GM23248 (cell line): Measurements from ENCODE around the gene TAC3. TPM values are rescaled to one million over a fixed set of nuclear protein-coding genes. Genes with fewer than 3 reads are reported as not detected.

Experiments used
- DNase-seq: peaks from one replicate; pipeline ENCODE4 v3.0.0-alpha.2; 2015
- H2AFZ ChIP-seq: fragments of 200-600 bp; sonication (generic); 2 replicates; pipeline ENCODE4 v1.6.1; 2016; ENCODE audit warnings: antibody characterized with exemption
- H3F3A ChIP-seq: fragments of 200-600 bp; sonication (generic); 2 replicates; pipeline ENCODE4 v1.6.1; 2016; ENCODE audit warnings: mild to moderate bottlenecking, antibody characterized with exemption, mixed run types; ENCODE audit not compliant: insufficient read depth
- H3K27ac ChIP-seq: fragments of 200-600 bp; sonication (generic); 2 replicates; pipeline ENCODE4 v1.5.1; 2016; ENCODE audit warnings: mild to moderate bottlenecking
- H3K27me3 ChIP-seq: fragments of 200-600 bp; sonication (generic); replicated peaks from 2 replicates; pipeline ENCODE4 v1.6.1; 2016; ENCODE audit warnings: mild to moderate bottlenecking; ENCODE audit not compliant: insufficient read depth
- H3K36me3 ChIP-seq: fragments of 200-600 bp; sonication (generic); 2 replicates; pipeline ENCODE4 v1.6.1; 2016; ENCODE audit warnings: low read depth, mild to moderate bottlenecking
- H3K4me1 ChIP-seq: fragments of 200-600 bp; sonication (generic); 2 replicates; pipeline ENCODE4 v1.6.1; 2016; ENCODE audit warnings: mild to moderate bottlenecking; ENCODE audit not compliant: insufficient read depth
- H3K4me2 ChIP-seq: fragments of 200-600 bp; sonication (generic); one replicate; pipeline ENCODE4 v1.6.1; 2016; ENCODE audit warnings: mild to moderate bottlenecking; ENCODE audit not compliant: unreplicated experiment
- H3K4me3 ChIP-seq: fragments of 200-600 bp; sonication (generic); 2 replicates; pipeline ENCODE4 v1.5.1; 2016; ENCODE audit warnings: mild to moderate bottlenecking
- H3K79me2 ChIP-seq: fragments of 200-600 bp; sonication (generic); 2 replicates; pipeline ENCODE4 v1.6.1; 2016; ENCODE audit warnings: mild to moderate bottlenecking; ENCODE audit not compliant: insufficient read depth
- H3K9ac ChIP-seq: fragments of 200-600 bp; sonication (generic); 2 replicates; pipeline ENCODE4 v1.6.1; 2016; ENCODE audit warnings: mild to moderate bottlenecking
- H3K9me2 ChIP-seq: fragments of 200-600 bp; sonication (generic); 2 replicates; pipeline ENCODE4 v1.6.1; 2016; ENCODE audit warnings: mixed run types, mild to moderate bottlenecking, moderate library complexity; ENCODE audit not compliant: insufficient read depth
- H3K9me3 ChIP-seq: fragments of 200-600 bp; sonication (generic); one replicate; pipeline ENCODE4 v1.6.1; 2017; ENCODE audit warnings: low read depth
- H4K20me1 ChIP-seq: fragments of 200-600 bp; sonication (generic); 2 replicates; pipeline ENCODE4 v1.6.0; 2016; ENCODE audit not compliant: insufficient read depth
- EZH2 ChIP-seq: fragments of 200-600 bp; sonication (generic); IDR thresholded peaks from 2 replicates; pipeline ENCODE4 v1.6.1; 2018; ENCODE audit warnings: antibody characterized with exemption, mild to moderate bottlenecking; ENCODE audit not compliant: insufficient read depth, poor library complexity, severe bottlenecking
- EZH2phosphoT487 ChIP-seq: fragments of 200-600 bp; sonication (generic); IDR thresholded peaks from 2 replicates; pipeline ENCODE4 v1.6.1; 2018; ENCODE audit warnings: antibody characterized with exemption, moderate library complexity, mild to moderate bottlenecking, low read depth; ENCODE audit not compliant: insufficient read depth
- WGBS, 2 experiments: methylation state at CpG; one replicate each; pipeline ENCODE4 v1.1.6; 2015 to 2017; ENCODE audit warnings: low lambda C conversion rate in 2 of 2, low coverage in 1 of 2; ENCODE audit errors: missing lambda C conversion rate in 2 of 2; 5-methylcytosine and 5-hydroxymethylcytosine counted together
- in situ Hi-C: fragments of 300-500 bp; cut with MboI; formaldehyde crosslinking; loops from 2 replicates; pipeline ENCODE4 v1.15.0; 2020
- polyA plus RNA-seq: library from polyadenylated mRNA; unstranded; fragments of >200 nt; fragmentation: Nextera tagmentation; extraction: Ambion mirVana; gene quantifications from 2 replicates; pipeline ENCODE4 v1.2.1, GENCODE V29; 2016
- total RNA-seq: library from RNA; depleted of rRNA; stranded (reverse); fragments of >200 nt; shearing (Covaris generic); gene quantifications from 2 replicates; pipeline ENCODE4 v1.2.3, GENCODE V29; 2014

The TAC3 gene
- total and polyA plus RNA-seq, 2 experiments from 2014 or later = not detected

GRCh38 chr12:56993346-56993745 is 23.0 kb downstream of the TAC3 start:
- in situ Hi-C loops = no loop called here
- TF ChIP-seq EZH2phosphoT487 (no peak), EZH2 (no peak)

DNA sequence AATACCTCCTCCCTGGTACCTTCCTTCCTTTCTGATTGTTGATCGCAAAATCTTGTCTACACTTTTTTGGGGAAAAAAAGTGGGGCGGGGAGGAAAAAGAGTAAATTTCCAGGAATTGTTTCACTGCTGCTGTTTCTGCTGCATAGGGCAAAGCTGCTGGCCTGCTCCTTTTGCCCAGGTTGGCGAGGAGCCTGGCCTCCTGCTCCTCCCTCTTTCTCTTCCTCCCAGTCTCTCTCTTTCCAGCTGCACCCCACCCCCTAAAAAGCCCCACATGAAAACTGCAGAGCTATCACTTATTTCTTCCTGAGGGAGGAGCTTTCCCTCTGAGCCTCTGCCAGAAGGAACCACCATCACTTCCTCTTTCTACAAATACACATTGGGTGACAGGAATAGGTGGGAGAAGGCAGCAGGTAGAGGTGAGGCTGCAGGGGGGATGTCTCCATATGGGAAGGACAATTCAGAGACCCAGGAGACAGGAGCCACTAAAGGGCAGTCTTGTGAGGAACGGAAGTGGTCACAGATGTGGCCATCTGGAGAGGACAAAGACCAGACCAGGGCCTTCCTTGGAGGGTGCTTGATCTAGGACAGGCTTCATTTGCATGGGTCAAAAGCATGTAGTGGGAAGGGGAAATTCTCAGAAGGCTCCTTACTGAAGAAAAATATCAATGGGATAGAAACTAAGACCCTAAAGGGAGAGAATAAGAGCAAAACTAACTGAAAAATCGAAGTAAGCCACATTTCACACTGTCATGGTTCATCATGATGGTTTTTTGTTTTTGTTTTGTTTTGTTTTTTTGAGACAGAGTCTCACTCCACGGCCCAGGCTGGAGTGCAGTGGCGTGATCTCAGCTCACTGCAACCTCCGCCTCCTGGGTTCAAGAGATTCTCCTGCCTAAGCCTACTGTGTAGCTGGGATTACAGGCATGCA is 24.7 kb downstream of the TAC3 start:
- H4K20me1 ChIP-seq = no peaks in the 10 kb centered on the region
- no peaks in the 10 kb centered on the region for H3K9me2 ChIP-seq
- no peaks in the 10 kb centered on the region for H3K4me1 ChIP-seq
- H3F3A ChIP-seq = no peaks in the 10 kb centered on the region
- no peaks in the 10 kb centered on the region for H3K79me2 ChIP-seq
- DNase-seq = no peak
- no peak overlapping the region for H3K9ac ChIP-seq
- H3K9me3 ChIP-seq = no peaks in the 10 kb centered on the region
- in situ Hi-C loops = no loop called here
- H3K4me3 ChIP-seq = no peak overlapping the region
- TF ChIP-seq EZH2phosphoT487 (no peak), EZH2 (no peak)
- H3K27ac ChIP-seq = no peak overlapping the region
- H3K36me3 ChIP-seq = no peaks in the 10 kb centered on the region
- no peak overlapping the region for H2AFZ ChIP-seq
- WGBS, 2 experiments = 53 to 59% methylated on average over 8 of the region's 8 CpGs
- no peak overlapping the region for H3K4me2 ChIP-seq
- no peaks in the 10 kb centered on the region; the same call in 1 of the 2 replicates for H3K27me3 ChIP-seq

More at GRCh38 chr12:56993346-56993745, 23.0 kb downstream of the TAC3 start:
- no peaks in the 10 kb centered on the region for H3F3A ChIP-seq
- DNase-seq = no peak
- H3K4me2 ChIP-seq = no peak overlapping the region
- H3K4me1 ChIP-seq = no peaks in the 10 kb centered on the region
- H2AFZ ChIP-seq = no peak overlapping the region
- H3K27me3 ChIP-seq = no peaks in the 10 kb centered on the region; the same call in 1 of the 2 replicates
- no peaks in the 10 kb centered on the region for H3K9me3 ChIP-seq
- H3K9ac ChIP-seq = no peak overlapping the region
- peaks cover 2% of the 10 kb centered on the region; the same call in 1 of the 2 replicates for H3K79me2 ChIP-seq
- no peak overlapping the region for H3K4me3 ChIP-seq
- H4K20me1 ChIP-seq = no peaks in the 10 kb centered on the region
- H3K9me2 ChIP-seq = no peaks in the 10 kb centered on the region
- H3K27ac ChIP-seq = no peak overlapping the region
- no peaks in the 10 kb centered on the region for H3K36me3 ChIP-seq
- 56 to 72% methylated on average over 8 to 10 of the region's 10 CpGs for WGBS, 2 experiments

GRCh38 chr12:56990648-56991318 is 25.5 kb downstream of the TAC3 start:
- Histone ChIP-seq H3K9me3 (no peaks in the 10 kb centered on the region), H3K27me3 (no peaks in the 10 kb centered on the region; the same call in 1 of the 2 replicates), H3K36me3 (no peaks in the 10 kb centered on the region), H3K9me2 (no peaks in the 10 kb centered on the region), H3K79me2 (no peaks in the 10 kb centered on the region), H3F3A (no peaks in the 10 kb centered on the region), H2AFZ (no peak overlapping the region), H4K20me1 (no peaks in the 10 kb centered on the region), H3K4me2 (no peak overlapping the region), H3K9ac (no peak overlapping the region), H3K27ac (no peak overlapping the region), H3K4me3 (no peak overlapping the region), H3K4me1 (no peaks in the 10 kb centered on the region)
- TF ChIP-seq EZH2 = no peak
- TF ChIP-seq EZH2phosphoT487 = no peak
- 44 to 48% methylated on average over 7 of the region's 7 CpGs for WGBS, 2 experiments
- no peak for DNase-seq
- in situ Hi-C loops = no loop called here

DNA sequence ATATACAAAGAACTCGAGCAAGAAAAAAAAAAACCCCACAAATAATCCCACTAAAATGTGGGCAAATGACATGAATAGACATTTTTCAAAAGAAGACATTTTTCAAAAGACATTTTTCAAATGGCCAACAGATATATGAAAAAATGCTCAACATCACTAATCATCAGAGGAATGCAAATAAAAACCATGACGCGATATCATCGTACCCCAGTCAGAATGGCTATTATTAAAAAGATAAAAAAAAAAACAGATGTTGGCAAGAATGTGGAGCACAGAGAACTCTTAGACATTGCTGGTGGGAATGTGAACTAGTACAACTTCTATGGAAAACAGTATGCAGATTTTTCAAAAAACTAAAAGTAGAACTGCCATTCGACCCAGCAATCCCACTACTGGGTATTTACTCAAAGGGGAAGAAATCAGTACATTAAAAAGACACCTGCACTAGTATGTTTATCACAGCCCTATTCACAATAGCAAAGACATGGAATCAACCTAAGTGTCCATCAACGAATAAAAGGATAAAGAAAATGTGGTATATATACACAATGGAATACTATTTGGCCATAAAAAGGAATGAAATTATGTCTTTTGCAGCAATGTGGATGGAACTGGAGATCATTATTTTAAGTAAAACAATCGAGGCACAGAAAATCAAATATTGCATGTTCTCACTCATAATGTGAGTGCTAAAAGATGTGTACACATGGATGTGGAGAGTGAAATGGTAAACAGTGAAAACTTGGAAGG is 26.3 kb downstream of the TAC3 start:
- no peaks in the 10 kb centered on the region for H3F3A ChIP-seq
- no peak overlapping the region for H3K4me3 ChIP-seq
- no peaks in the 10 kb centered on the region; the same call in 1 of the 2 replicates for H3K27me3 ChIP-seq
- WGBS, 2 experiments = 60 to 68% methylated on average over 7 of the region's 7 CpGs
- no peaks in the 10 kb centered on the region for H3K9me3 ChIP-seq
- no peak overlapping the region for H2AFZ ChIP-seq
- H3K4me1 ChIP-seq = no peaks in the 10 kb centered on the region
- H3K36me3 ChIP-seq = no peaks in the 10 kb centered on the region
- no peaks in the 10 kb centered on the region for H4K20me1 ChIP-seq
- H3K79me2 ChIP-seq = no peaks in the 10 kb centered on the region
- H3K27ac ChIP-seq = no peak overlapping the region
- H3K9ac ChIP-seq = no peak overlapping the region
- H3K9me2 ChIP-seq = no peaks in the 10 kb centered on the region
- H3K4me2 ChIP-seq = no peak overlapping the region
- DNase-seq = no peak
- no peak for TF ChIP-seq EZH2phosphoT487
- TF ChIP-seq EZH2 = no peak
- in situ Hi-C loops = loop anchor here (5.0 kb wide), 1 partner anchor 233 kb away; no protein-coding TSS in a partner anchor
